ENCODE results near the gene TOPORS.

- TF ChIP-seq, protein P1, sequence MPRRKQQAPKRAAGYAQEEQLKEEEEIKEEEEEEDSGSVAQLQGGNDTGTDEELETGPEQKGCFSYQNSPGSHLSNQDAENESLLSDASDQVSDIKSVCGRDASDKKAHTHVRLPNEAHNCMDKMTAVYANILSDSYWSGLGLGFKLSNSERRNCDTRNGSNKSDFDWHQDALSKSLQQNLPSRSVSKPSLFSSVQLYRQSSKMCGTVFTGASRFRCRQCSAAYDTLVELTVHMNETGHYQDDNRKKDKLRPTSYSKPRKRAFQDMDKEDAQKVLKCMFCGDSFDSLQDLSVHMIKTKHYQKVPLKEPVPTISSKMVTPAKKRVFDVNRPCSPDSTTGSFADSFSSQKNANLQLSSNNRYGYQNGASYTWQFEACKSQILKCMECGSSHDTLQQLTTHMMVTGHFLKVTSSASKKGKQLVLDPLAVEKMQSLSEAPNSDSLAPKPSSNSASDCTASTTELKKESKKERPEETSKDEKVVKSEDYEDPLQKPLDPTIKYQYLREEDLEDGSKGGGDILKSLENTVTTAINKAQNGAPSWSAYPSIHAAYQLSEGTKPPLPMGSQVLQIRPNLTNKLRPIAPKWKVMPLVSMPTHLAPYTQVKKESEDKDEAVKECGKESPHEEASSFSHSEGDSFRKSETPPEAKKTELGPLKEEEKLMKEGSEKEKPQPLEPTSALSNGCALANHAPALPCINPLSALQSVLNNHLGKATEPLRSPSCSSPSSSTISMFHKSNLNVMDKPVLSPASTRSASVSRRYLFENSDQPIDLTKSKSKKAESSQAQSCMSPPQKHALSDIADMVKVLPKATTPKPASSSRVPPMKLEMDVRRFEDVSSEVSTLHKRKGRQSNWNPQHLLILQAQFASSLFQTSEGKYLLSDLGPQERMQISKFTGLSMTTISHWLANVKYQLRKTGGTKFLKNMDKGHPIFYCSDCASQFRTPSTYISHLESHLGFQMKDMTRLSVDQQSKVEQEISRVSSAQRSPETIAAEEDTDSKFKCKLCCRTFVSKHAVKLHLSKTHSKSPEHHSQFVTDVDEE (CRISPR knock-in tag; IDR thresholded peaks at IDR 0.05): no peak
- TF ChIP-seq PATZ1 (CRISPR knock-in tag; IDR thresholded peaks at IDR 0.05; ENCODE audit: borderline replicate concordance) (no peak), OSR1 (CRISPR knock-in tag; IDR thresholded peaks at IDR 0.05) (no peak), SNAI2 (CRISPR knock-in tag; IDR thresholded peaks at IDR 0.05) (no peak), ARNTL (CRISPR knock-in tag; IDR thresholded peaks at IDR 0.05; ENCODE audit: borderline replicate concordance, low read depth) (no peak), PPARA (CRISPR knock-in tag; IDR thresholded peaks at IDR 0.05; ENCODE audit: borderline replicate concordance) (no peak)
Measured at GRCh38 chr9:32566770-32567169, 14.4 kb upstream of the TOPORS start.
